HG03521 (cell line): ENCODE results near the gene ANKDD1A.

ENCODE experiments used
- ATAC-seq: cut with Tn5 transposase; IDR thresholded peaks from one replicate; pipeline ENCODE4 v1.9.1; 2021; ENCODE audit warnings: mild to moderate bottlenecking, moderate library complexity; ENCODE audit not compliant: unreplicated experiment

ANKDD1A gene

GRCh38 chr15:64921711-64922110, 10.0 kb downstream of the ANKDD1A start:
- ATAC-seq, result no peak

- no peak for ATAC-seq
Observed at GRCh38 chr15:64923546-64923945, 11.8 kb downstream of the ANKDD1A start.

- ATAC-seq, result no peak
Observed at GRCh38 chr15:64925335-64926330, 13.9 kb downstream of the ANKDD1A start.

- ATAC-seq, result no peak
Observed at GRCh38 chr15:64926661-64927060, 15.0 kb downstream of the ANKDD1A start.

GRCh38 chr15:64928626-64929220, 17.0 kb downstream of the ANKDD1A start:
- no peak for ATAC-seq

GRCh38 chr15:64930019-64930652, 18.4 kb downstream of the ANKDD1A start:
- no peak for ATAC-seq

- no peak for ATAC-seq
Observed at GRCh38 chr15:64930778-64931371, 19.2 kb downstream of the ANKDD1A start.

- no peak for ATAC-seq
Observed at GRCh38 chr15:64931381-64931780, 19.7 kb downstream of the ANKDD1A start.

GRCh38 chr15:64934023-64934422, 22.3 kb downstream of the ANKDD1A start:
- ATAC-seq, result no peak

- ATAC-seq, result no peak
Observed at GRCh38 chr15:64938192-64938591, 26.5 kb downstream of the ANKDD1A start.

- ATAC-seq, result no peak
Observed at GRCh38 chr15:64942356-64942755, 30.7 kb downstream of the ANKDD1A start.

GRCh38 chr15:64943512-64944225, 32.0 kb downstream of the ANKDD1A start:
- no peak for ATAC-seq

GRCh38 chr15:64944961-64945360, 33.3 kb downstream of the ANKDD1A start:
- ATAC-seq, result no peak

GRCh38 chr15:64947211-64947610, 35.5 kb downstream of the ANKDD1A start:
- no peak for ATAC-seq

- no peak for ATAC-seq
Observed at GRCh38 chr15:64948916-64949315, 37.2 kb downstream of the ANKDD1A start.

- no peak for ATAC-seq
Observed at GRCh38 chr15:64949383-64950186, 37.9 kb downstream of the ANKDD1A start.

- no peak for ATAC-seq
Observed at GRCh38 chr15:64950888-64951287, 39.2 kb downstream of the ANKDD1A start.

- ATAC-seq, result no peak
Observed at GRCh38 chr15:64951777-64952418, 40.2 kb downstream of the ANKDD1A start.

GRCh38 chr15:64954395-64954794, 42.7 kb downstream of the ANKDD1A start:
- ATAC-seq, result no peak
